GM06990 (cell line): ENCODE data around the gene NTN1.
"Not testable (repeated sequence)": the region's sequence is repeated elsewhere in the genome, so short reads cannot be mapped to it uniquely, and the experiment has no call there.

ENCODE experiments used
- DNase-seq: peaks from one replicate; pipeline ENCODE4 v3.0.0-alpha.2; 2011; ENCODE audit not compliant: insufficient read length; ENCODE audit errors: extremely low read depth
- H3K27me3 ChIP-seq: replicated peaks from 2 replicates; pipeline ENCODE4 v1.6.0; 2011; ENCODE audit warnings: low read length; ENCODE audit not compliant: control insufficient read depth, insufficient read depth
- H3K36me3 ChIP-seq: 2 replicates; pipeline ENCODE4 v1.5.1; 2011; ENCODE audit warnings: low read length; ENCODE audit not compliant: control insufficient read depth, insufficient read depth
- H3K4me3 ChIP-seq: replicated peaks from 2 replicates; pipeline ENCODE4 v1.5.1; 2011; ENCODE audit warnings: low read depth, mild to moderate bottlenecking, control low read depth, low read length
- CTCF ChIP-seq: IDR thresholded peaks from 2 replicates; pipeline ENCODE4 v1.5.1; 2011; ENCODE audit warnings: low read length, control low read depth, mild to moderate bottlenecking, inconsistent platforms; ENCODE audit not compliant: insufficient read depth, poor library complexity, severe bottlenecking

NTN1 gene

GRCh38 chr17:9098242-9098825, 77.0 kb downstream of the NTN1 start:
- Histone ChIP-seq H3K27me3 (no peaks in the 10 kb centered on the region), H3K4me3 (no peak overlapping the region), H3K36me3 (no peaks in the 10 kb centered on the region)
- no peak for TF ChIP-seq CTCF
- DNase-seq: no peak

- no peak for DNase-seq
- TF ChIP-seq CTCF: no peak
- H3K36me3 ChIP-seq: no peaks in the 10 kb centered on the region
- no peak overlapping the region for H3K4me3 ChIP-seq
- H3K27me3 ChIP-seq: no peaks in the 10 kb centered on the region; the same call in 1 of the 2 replicates
Observed at GRCh38 chr17:9101356-9101755, 80.0 kb downstream of the NTN1 start.

- DNase-seq, H3K27me3 ChIP-seq, H3K4me3 ChIP-seq, H3K36me3 ChIP-seq: not testable (repeated sequence)
Observed at GRCh38 chr17:9103193-9103592, 81.9 kb downstream of the NTN1 start.

GRCh38 chr17:9104370-9105041, 83.2 kb downstream of the NTN1 start:
- DNase-seq: no peak
- H3K36me3 ChIP-seq: no peaks in the 10 kb centered on the region
- TF ChIP-seq CTCF: no peak
- H3K4me3 ChIP-seq: no peak overlapping the region
- no peaks in the 10 kb centered on the region; the same call in 1 of the 2 replicates for H3K27me3 ChIP-seq

- no peaks in the 10 kb centered on the region; the same call in 1 of the 2 replicates for H3K27me3 ChIP-seq
- DNase-seq: no peak
- TF ChIP-seq CTCF: no peak
- no peaks in the 10 kb centered on the region for H3K36me3 ChIP-seq
- H3K4me3 ChIP-seq: no peak overlapping the region
Observed at GRCh38 chr17:9105068-9105868, 84.0 kb downstream of the NTN1 start.

- not testable (repeated sequence) for H3K4me3 ChIP-seq, H3K36me3 ChIP-seq, H3K27me3 ChIP-seq, DNase-seq
Observed at GRCh38 chr17:9106278-9106677, 85.0 kb downstream of the NTN1 start.
